Motor neuron (in vitro differentiated cells): ENCODE data around the gene FDCSP. TPM values are rescaled to one million over a fixed set of nuclear protein-coding genes. Genes with fewer than 3 reads are reported as not detected.

Experiments used
- ATAC-seq, 8 experiments: fragments of 200-7000 bp; cut with Tn5 transposase; replicated peaks in 6 of 8; 2 replicates each; pipeline ENCODE4 v1.8.0; 2021; ENCODE audit warnings: mild to moderate bottlenecking in 8 of 8, moderate library complexity in 8 of 8
- H3K27ac ChIP-seq, 2 donors: fragments of 250-450 bp; sonication (Bioruptor Pico); 2 replicates each; pipeline ENCODE4 v1.9.0; 2021; ENCODE audit warnings: antibody characterized with exemption in 2 of 2, mild to moderate bottlenecking in 2 of 2, moderate library complexity in 1 of 2
- H3K4me1 ChIP-seq, 2 donors: fragments of 250-450 bp; sonication (Bioruptor Pico); replicated peaks in 1 of 2; 2 replicates each; pipeline ENCODE4 v1.6.1; 2021; ENCODE audit warnings: antibody characterized with exemption in 2 of 2, mild to moderate bottlenecking in 2 of 2, moderate library complexity in 1 of 2
- H3K4me3 ChIP-seq, 5 donors: fragments of 250-450 bp; sonication (Bioruptor Pico); 2 replicates each; pipeline ENCODE4 v1.9.0; 2021; ENCODE audit warnings: antibody characterized with exemption in 5 of 5, mild to moderate bottlenecking in 5 of 5, moderate library complexity in 4 of 5
- WGBS, 10 experiments: fragments of 450-650 bp; shearing (Covaris generic); methylation state at CpG; one replicate each; pipeline ENCODE4 v1.0.0; 2022; 5-methylcytosine and 5-hydroxymethylcytosine counted together
- in situ Hi-C, 9 experiments: fragments of 400-800 bp; cut with MboI; loops; one replicate each; pipeline ENCODE4 v1.15.0; 2021; ENCODE audit warnings: low sequenced_read_pairs in 9 of 9, low pct_unique_long_range_greater_than_20kb in 2 of 9; ENCODE audit not compliant: unreplicated experiment in 9 of 9
- total RNA-seq, 8 experiments: library from RNA; unstranded; fragments of 300-600 nt; gene quantifications; 2 replicates each; pipeline versions ENCODE4 v1.2.3 to v1.2.4, GENCODE V29; 2022

The FDCSP gene
- total RNA-seq, 8 experiments from 2014 or later: 12.8 to 113 (median 93.4) TPM; not detected in 5

- WGBS, 10 experiments: 26 to 94% (median 75%) methylated on average over 2 to 4 of the region's 4 CpGs
These were observed 17.2 kb downstream of the FDCSP start for GRCh38 chr4:70243091-70243490.

GRCh38 chr4:70251250-70251944 is 25.5 kb downstream of the FDCSP start:
- no peaks in the 10 kb centered on the region for H3K4me1 ChIP-seq
- ATAC-seq: no peak
- in situ Hi-C loops: no loop called here

More at GRCh38 chr4:70243091-70243490, 17.2 kb downstream of the FDCSP start:
- no peak overlapping the region for H3K27ac ChIP-seq
- no peak overlapping the region for H3K4me3 ChIP-seq
- in situ Hi-C loops: no loop called here
- no peaks in the 10 kb centered on the region for H3K4me1 ChIP-seq
- no peak for ATAC-seq

GRCh38 chr4:70251945-70252277 is 26.0 kb downstream of the FDCSP start:
- Histone ChIP-seq H3K4me3 (no peak overlapping the region), H3K27ac (no peak overlapping the region), H3K4me1 (no peaks in the 10 kb centered on the region)
- WGBS, 10 experiments: 100% methylated on average over 1 of the region's 1 CpG; no CpG with 5 or more reads in 9 of the 10 experiments
- ATAC-seq: no peak
- in situ Hi-C loops: no loop called here

More at GRCh38 chr4:70251250-70251944, 25.5 kb downstream of the FDCSP start:
- Histone ChIP-seq H3K27ac (no peak overlapping the region), H3K4me3 (no peak overlapping the region)
- 0 to 73% (median 7%) methylated on average over 1 to 3 of the region's 3 CpGs; no CpG with 5 or more reads in 1 of the 10 experiments for WGBS, 10 experiments

GRCh38 chr4:70269674-70270073 is 43.8 kb downstream of the FDCSP start:
- WGBS, 10 experiments: 0 to 83% (median 42%) methylated on average over 1 of the region's 1 CpG; no CpG with 5 or more reads in 3 of the 10 experiments
- no peak overlapping the region for H3K27ac ChIP-seq
- H3K4me1 ChIP-seq: no peaks in the 10 kb centered on the region
- in situ Hi-C loops: no loop called here
- no peak overlapping the region for H3K4me3 ChIP-seq
- ATAC-seq: no peak

GRCh38 chr4:70277121-70277520 is 51.2 kb downstream of the FDCSP start:
- no peak overlapping the region for H3K4me3 ChIP-seq
- H3K4me1 ChIP-seq: no peaks in the 10 kb centered on the region
- no peak for ATAC-seq
- in situ Hi-C loops: no loop called here
- no peak overlapping the region for H3K27ac ChIP-seq
- 68 to 100% (median 98%) methylated on average over 1 to 2 of the region's 2 CpGs; no CpG with 5 or more reads in 4 of the 10 experiments for WGBS, 10 experiments

GRCh38 chr4:70280567-70280966 is 54.6 kb downstream of the FDCSP start:
- WGBS, 10 experiments: 0 to 50% (median 0%) methylated on average over 1 of the region's 1 CpG; no CpG with 5 or more reads in 7 of the 10 experiments
- in situ Hi-C loops: no loop called here
- no peak overlapping the region for H3K27ac ChIP-seq

More at GRCh38 chr4:70280567-70280966, 54.6 kb downstream of the FDCSP start:
- H3K4me1 ChIP-seq: no peaks in the 10 kb centered on the region
- no peak overlapping the region for H3K4me3 ChIP-seq
- no peak for ATAC-seq

Other genes starting within 250 kb of the FDCSP start
- not detected for gene STATH, start 230.2 kb upstream of the FDCSP start, total RNA-seq
- not detected for gene HTN3, start 197.7 kb upstream of the FDCSP start, total RNA-seq
- gene HTN1, start 175.7 kb upstream of the FDCSP start, total RNA-seq: under 1 TPM in 2 of 8 experiments, not detected in 6; 0.28 to 0.33 TPM
- 1 to 10 TPM in 1 of 8 experiments, under 1 TPM in 7; 0.04 to 1.7 (median 0.28) TPM for gene PRR27, start 71.9 kb upstream of the FDCSP start, total RNA-seq
- under 1 TPM in 1 of 8 experiments, not detected in 7; 0.40 TPM for gene ODAM, start 30.4 kb upstream of the FDCSP start, total RNA-seq
- gene CSN3, start 16.5 kb downstream of the FDCSP start, total RNA-seq: 1 to 10 TPM in 1 of 8 experiments, under 1 TPM in 1, not detected in 6; 0.52 to 1.2 TPM
- 1 to 10 TPM in 1 of 8 experiments, under 1 TPM in 2, not detected in 5; 0.13 to 1.3 (median 0.43) TPM for gene CABS1, start 108.9 kb downstream of the FDCSP start, total RNA-seq
- gene SMR3A, start 134.6 kb downstream of the FDCSP start, total RNA-seq: 1 to 10 TPM in 1 of 8 experiments, under 1 TPM in 2, not detected in 5; 0.80 to 1.2 (median 0.97) TPM
- 1 to 10 TPM in 1 of 8 experiments, under 1 TPM in 3, not detected in 4; 0.32 to 1.8 (median 0.63) TPM for gene SMR3B, start 157.0 kb downstream of the FDCSP start, total RNA-seq
- 1 to 10 TPM in 1 of 8 experiments, under 1 TPM in 3, not detected in 4; 0.41 to 2.5 (median 0.51) TPM for gene OPRPN, start 171.8 kb downstream of the FDCSP start, total RNA-seq
- gene MUC7, start 246.1 kb downstream of the FDCSP start, total RNA-seq: 1 to 10 TPM in 1 of 8 experiments, under 1 TPM in 5, not detected in 2; 0.20 to 1.3 (median 0.44) TPM